ENCODE data around the gene WDR86. TPM values are rescaled to one million over a fixed set of nuclear protein-coding genes. Genes with fewer than 3 reads are reported as not detected.

Gene WDR86
- total RNA-seq, 4 donors from 2014 or later: 82.9 to 142 (median 115) TPM

DNA sequence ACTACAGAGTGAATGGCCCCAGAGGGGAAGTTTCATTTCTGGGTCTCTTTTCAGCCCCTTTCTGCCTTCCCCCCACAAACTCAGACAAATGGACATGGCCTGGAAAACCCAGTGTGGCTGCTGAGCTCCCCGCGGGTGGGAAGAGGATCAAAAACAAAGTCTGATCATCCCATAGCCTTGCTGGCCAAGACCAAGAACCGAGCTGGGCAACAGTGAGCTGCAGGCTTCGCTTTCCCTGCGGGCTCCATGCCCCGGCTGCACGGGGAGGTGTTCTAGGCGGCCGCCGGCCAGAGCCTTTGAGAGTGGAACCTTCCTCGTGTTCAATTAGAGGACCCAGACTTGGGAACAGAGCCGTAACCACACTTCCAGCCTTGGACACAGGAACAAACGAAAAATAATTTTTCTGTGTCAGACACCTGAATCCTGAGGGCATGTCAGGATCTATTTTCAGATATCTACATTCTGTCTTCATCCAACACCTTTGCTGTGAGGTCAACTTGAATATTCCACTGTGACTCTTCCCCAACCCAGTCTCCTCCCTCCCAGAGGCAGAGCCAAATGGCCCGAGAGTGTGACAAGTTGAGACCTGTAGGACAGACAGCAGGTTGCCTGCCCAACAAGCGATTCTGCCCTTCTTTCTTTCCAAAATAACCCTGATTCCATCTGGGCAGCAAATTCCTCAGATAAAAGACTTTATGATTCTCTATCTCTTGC, 26.0 kb downstream of the WDR86 start:
- Histone ChIP-seq H3K4me1 (peaks cover 0 to 28% (median 4%) of the 10 kb centered on the region in 4 donors), H3K4me3 (no peak overlapping the region), H3K27me3 (peaks cover 0 to 15% of the 10 kb centered on the region in 2 donors), H3K9me3 (no peaks in the 10 kb centered on the region), H3K27ac (no peak overlapping the region), H3K36me3 (peaks cover 0 to 49% (median 0%) of the 10 kb centered on the region in 3 donors)
- TF ChIP-seq POLR2A (IDR thresholded peaks at IDR 0.05) (no peak), EP300 (IDR thresholded peaks at IDR 0.05) (no peak)
- TF ChIP-seq, protein P1, sequence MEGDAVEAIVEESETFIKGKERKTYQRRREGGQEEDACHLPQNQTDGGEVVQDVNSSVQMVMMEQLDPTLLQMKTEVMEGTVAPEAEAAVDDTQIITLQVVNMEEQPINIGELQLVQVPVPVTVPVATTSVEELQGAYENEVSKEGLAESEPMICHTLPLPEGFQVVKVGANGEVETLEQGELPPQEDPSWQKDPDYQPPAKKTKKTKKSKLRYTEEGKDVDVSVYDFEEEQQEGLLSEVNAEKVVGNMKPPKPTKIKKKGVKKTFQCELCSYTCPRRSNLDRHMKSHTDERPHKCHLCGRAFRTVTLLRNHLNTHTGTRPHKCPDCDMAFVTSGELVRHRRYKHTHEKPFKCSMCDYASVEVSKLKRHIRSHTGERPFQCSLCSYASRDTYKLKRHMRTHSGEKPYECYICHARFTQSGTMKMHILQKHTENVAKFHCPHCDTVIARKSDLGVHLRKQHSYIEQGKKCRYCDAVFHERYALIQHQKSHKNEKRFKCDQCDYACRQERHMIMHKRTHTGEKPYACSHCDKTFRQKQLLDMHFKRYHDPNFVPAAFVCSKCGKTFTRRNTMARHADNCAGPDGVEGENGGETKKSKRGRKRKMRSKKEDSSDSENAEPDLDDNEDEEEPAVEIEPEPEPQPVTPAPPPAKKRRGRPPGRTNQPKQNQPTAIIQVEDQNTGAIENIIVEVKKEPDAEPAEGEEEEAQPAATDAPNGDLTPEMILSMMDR (IDR thresholded peaks at IDR 0.05): no peak
- 86 to 87% methylated on average over 15 of the region's 15 CpGs for WGBS, 2 donors
- DNase-seq (ENCODE audit: low spot score in 2 of 2): no peak

DNA sequence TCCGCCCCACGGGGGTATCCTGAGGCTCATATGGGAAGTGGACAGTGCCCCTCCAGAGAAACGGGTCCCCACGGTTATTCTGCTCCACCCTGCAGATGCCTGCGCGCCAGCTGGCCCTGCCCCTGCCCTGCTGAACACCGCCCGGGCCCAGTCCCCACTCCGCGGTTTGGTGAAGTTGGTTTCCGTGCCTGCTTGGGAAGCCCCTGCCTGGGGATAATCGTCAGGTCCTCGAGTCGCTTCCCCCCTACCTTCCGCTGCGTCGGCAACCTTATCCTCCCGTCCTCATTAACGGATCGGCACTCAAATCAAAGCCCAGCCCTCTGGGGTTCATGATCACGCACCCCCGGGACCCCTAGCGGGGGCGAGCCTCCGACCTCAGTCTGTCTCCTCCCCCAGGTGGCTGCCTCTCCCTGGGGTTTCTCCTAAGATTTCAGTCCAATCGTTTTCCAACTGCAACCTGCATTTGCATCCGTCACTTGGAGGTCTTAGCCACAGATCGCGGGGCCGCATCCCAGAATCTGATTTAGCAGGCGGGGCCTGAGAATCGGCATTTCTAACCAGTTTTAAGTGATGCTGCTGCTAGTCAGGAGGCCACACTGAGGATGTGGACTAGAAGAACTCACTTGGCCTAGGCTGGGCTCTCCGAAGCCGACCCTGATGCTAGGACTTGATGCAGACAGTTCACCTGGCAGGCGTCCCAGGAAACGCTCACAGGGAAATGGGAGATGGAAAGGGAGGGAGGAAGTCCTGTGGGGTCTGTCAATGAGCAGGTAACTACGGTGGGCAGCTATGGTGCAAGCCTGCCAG, 27.6 kb downstream of the WDR86 start:
- 55 to 58% methylated on average over 31 to 37 of the region's 37 CpGs for WGBS, 2 donors
- DNase-seq (ENCODE audit: low spot score in 2 of 2): no peak
- H3K27me3 ChIP-seq: peaks cover 0 to 15% of the 10 kb centered on the region in 2 donors
- peaks cover 0 to 25% (median 4%) of the 10 kb centered on the region in 4 donors for H3K4me1 ChIP-seq
- H3K36me3 ChIP-seq: peaks cover 0 to 60% (median 0%) of the 10 kb centered on the region in 3 donors
- no peak overlapping the region for H3K27ac ChIP-seq
- H3K4me3 ChIP-seq: peak overlapping the region in 2 of 4 donors; percentile 26 to 28
- H3K9me3 ChIP-seq: no peaks in the 10 kb centered on the region
- TF ChIP-seq, protein P1 (IDR thresholded peaks at IDR 0.05): no peak
- TF ChIP-seq POLR2A (IDR thresholded peaks at IDR 0.05) (no peak), EP300 (IDR thresholded peaks at IDR 0.05) (no peak)

DNA sequence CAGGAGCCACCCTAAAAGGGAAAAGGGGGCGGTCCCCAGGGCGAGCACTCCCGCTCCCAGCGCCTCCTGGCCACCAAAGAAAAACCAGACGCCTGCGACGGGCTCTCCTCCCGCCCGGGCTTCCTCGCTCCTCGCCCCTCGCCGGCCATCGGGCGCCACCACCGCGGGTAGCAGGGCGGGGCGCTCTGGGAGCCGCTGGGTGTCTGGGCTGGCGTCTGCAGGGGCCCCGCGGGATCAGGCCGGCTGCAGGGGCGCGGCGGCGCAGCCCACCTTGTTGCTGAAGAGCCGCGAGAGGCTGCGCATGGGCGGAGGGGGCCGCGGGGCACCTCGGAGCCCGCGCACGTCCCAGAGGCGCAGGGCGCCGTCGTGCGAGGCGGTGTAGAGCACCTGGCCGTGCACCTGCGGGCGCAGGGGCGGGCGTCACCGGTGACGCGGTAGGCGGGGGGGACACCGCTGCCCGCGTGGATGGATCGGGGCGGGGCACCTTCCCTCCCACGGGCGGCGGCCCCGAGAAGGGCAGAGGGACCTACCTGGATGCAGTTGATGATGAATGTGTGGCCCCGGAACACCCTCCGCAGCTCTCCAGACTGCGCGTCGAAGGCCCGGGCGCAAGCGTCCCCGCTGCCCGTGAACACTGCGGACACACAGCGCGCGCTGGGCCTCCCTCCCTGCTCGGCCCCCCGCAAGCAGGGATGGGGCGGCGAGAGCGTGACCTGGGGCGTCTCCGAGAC, 28.3 kb downstream of the WDR86 start:
- no peak for DNase-seq (ENCODE audit: low spot score in 2 of 2)
- 44 to 48% methylated on average over 50 to 60 of the region's 83 CpGs for WGBS, 2 donors
- H3K27me3 ChIP-seq: peaks cover 0 to 15% of the 10 kb centered on the region in 2 donors
- peaks cover 0 to 17% (median 4%) of the 10 kb centered on the region in 4 donors for H3K4me1 ChIP-seq
- TF ChIP-seq POLR2A (IDR thresholded peaks at IDR 0.05) (no peak), EP300 (IDR thresholded peaks at IDR 0.05) (no peak)
- TF ChIP-seq, protein P1 (IDR thresholded peaks at IDR 0.05): no peak
- H3K9me3 ChIP-seq: no peaks in the 10 kb centered on the region
- H3K4me3 ChIP-seq: peak overlapping the region in 2 of 4 donors; percentile 26 to 28
- no peak overlapping the region for H3K27ac ChIP-seq
- peaks cover 0 to 68% (median under 1%) of the 10 kb centered on the region in 3 donors for H3K36me3 ChIP-seq

DNA sequence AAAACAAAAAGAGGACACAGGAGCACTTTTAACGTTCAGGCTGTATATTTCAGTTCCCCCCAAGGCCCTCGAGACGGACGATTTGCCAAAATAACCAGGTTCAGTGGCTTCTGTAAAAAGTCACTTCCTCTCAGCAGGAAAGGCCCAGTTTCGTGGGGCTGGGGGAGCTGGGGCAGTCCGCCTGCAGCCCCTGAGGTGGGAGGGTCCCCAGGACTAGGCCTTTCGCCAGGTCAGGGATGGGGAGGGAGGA, 28.8 kb downstream of the WDR86 start:
- WGBS, 2 donors: 52 to 69% methylated on average over 7 of the region's 7 CpGs

More for the DNA sequence above, 28.8 kb downstream of the WDR86 start:
- DNase-seq (ENCODE audit: low spot score in 2 of 2): no peak
- Histone ChIP-seq H3K9me3 (no peaks in the 10 kb centered on the region), H3K4me1 (peaks cover 0 to 14% (median 4%) of the 10 kb centered on the region in 4 donors), H3K27ac (no peak overlapping the region), H3K36me3 (peaks cover 0 to 72% (median 5%) of the 10 kb centered on the region in 3 donors), H3K27me3 (peaks cover 0 to 15% of the 10 kb centered on the region in 2 donors), H3K4me3 (peak overlapping the region in 2 of 4 donors; percentile 26 to 28)
- no peak for TF ChIP-seq EP300 (IDR thresholded peaks at IDR 0.05)
- TF ChIP-seq, protein P1 (IDR thresholded peaks at IDR 0.05): no peak
- TF ChIP-seq POLR2A (IDR thresholded peaks at IDR 0.05): no peak
